GM06990 (cell line): ENCODE results near the gene PCDHB7.
A peak's percentile ranks its signal among the peaks of the same experiment; 100 is the strongest.
"Not testable (repeated sequence)": the region's sequence is repeated elsewhere in the genome, so short reads cannot be mapped to it uniquely, and the experiment has no call there.

ENCODE experiments used
- DNase-seq: peaks from one replicate; pipeline ENCODE4 v3.0.0-alpha.2; 2011; ENCODE audit not compliant: insufficient read length; ENCODE audit errors: extremely low read depth
- H3K27me3 ChIP-seq: replicated peaks from 2 replicates; pipeline ENCODE4 v1.6.0; 2011; ENCODE audit warnings: low read length; ENCODE audit not compliant: control insufficient read depth, insufficient read depth
- H3K36me3 ChIP-seq: 2 replicates; pipeline ENCODE4 v1.5.1; 2011; ENCODE audit warnings: low read length; ENCODE audit not compliant: control insufficient read depth, insufficient read depth
- H3K4me3 ChIP-seq: replicated peaks from 2 replicates; pipeline ENCODE4 v1.5.1; 2011; ENCODE audit warnings: low read depth, mild to moderate bottlenecking, control low read depth, low read length
- CTCF ChIP-seq: IDR thresholded peaks from 2 replicates; pipeline ENCODE4 v1.5.1; 2011; ENCODE audit warnings: low read length, control low read depth, mild to moderate bottlenecking, inconsistent platforms; ENCODE audit not compliant: insufficient read depth, poor library complexity, severe bottlenecking

PCDHB7 gene

GRCh38 chr5:141208478-141208877 lies 36.0 kb downstream of the PCDHB7 start, which contains the start of gene PCDHB12:
Gene PCDHB12, plus strand, starts transcription at chr5:141208719. Its CDS starts 189 bp downstream, at chr5:141208908.
- TF ChIP-seq CTCF = no peak
- DNase-seq = no peak
- Histone ChIP-seq H3K36me3 (no peaks in the 10 kb centered on the region), H3K4me3 (no peak within 1 kb of the TSS), H3K27me3 (no peaks in the 10 kb centered on the region)

- H3K4me3 ChIP-seq, H3K36me3 ChIP-seq, H3K27me3 ChIP-seq, DNase-seq: not testable (repeated sequence)
Observed at GRCh38 chr5:141210281-141210680, 37.8 kb downstream of the PCDHB7 start.

- not testable (repeated sequence) for H3K27me3 ChIP-seq, H3K36me3 ChIP-seq, H3K4me3 ChIP-seq, DNase-seq
Observed at GRCh38 chr5:141210849-141211248, 38.4 kb downstream of the PCDHB7 start.

- not testable (repeated sequence) for DNase-seq, H3K36me3 ChIP-seq, H3K4me3 ChIP-seq, H3K27me3 ChIP-seq
Observed at GRCh38 chr5:141213656-141214339, 41.4 kb downstream of the PCDHB7 start, which contains the start of gene PCDHB13. Gene PCDHB13, plus strand, starts transcription at chr5:141213919. Its CDS starts 205 bp downstream, at chr5:141214124.

- H3K27me3 ChIP-seq, H3K4me3 ChIP-seq, DNase-seq, H3K36me3 ChIP-seq: not testable (repeated sequence)
Observed at GRCh38 chr5:141214583-141214982, 42.1 kb downstream of the PCDHB7 start.

GRCh38 chr5:141215504-141215903 lies 43.1 kb downstream of the PCDHB7 start:
- not testable (repeated sequence) for H3K27me3 ChIP-seq, H3K4me3 ChIP-seq, DNase-seq, H3K36me3 ChIP-seq

GRCh38 chr5:141216035-141216434 lies 43.6 kb downstream of the PCDHB7 start:
- H3K27me3 ChIP-seq, H3K36me3 ChIP-seq, H3K4me3 ChIP-seq, DNase-seq: not testable (repeated sequence)

GRCh38 chr5:141223112-141223783 lies 50.8 kb downstream of the PCDHB7 start, which contains the start of gene PCDHB14:
Gene PCDHB14, plus strand, starts transcription at chr5:141223343. Its CDS starts 163 bp downstream, at chr5:141223506.
- no peak for DNase-seq
- TF ChIP-seq CTCF = no peak
- Histone ChIP-seq H3K36me3 (no peaks in the 10 kb centered on the region), H3K4me3 (peak within 1 kb of the TSS; percentile 17; the same call in 1 of the 2 replicates), H3K27me3 (no peaks in the 10 kb centered on the region)

- H3K36me3 ChIP-seq, H3K27me3 ChIP-seq, DNase-seq, H3K4me3 ChIP-seq: not testable (repeated sequence)
Observed at GRCh38 chr5:141224844-141225243, 52.4 kb downstream of the PCDHB7 start.

GRCh38 chr5:141225421-141225820 lies 53.0 kb downstream of the PCDHB7 start:
- not testable (repeated sequence) for H3K4me3 ChIP-seq, DNase-seq, H3K36me3 ChIP-seq, H3K27me3 ChIP-seq
